Measurements from ENCODE around the gene SOX5.

The SOX5 gene

DNA sequence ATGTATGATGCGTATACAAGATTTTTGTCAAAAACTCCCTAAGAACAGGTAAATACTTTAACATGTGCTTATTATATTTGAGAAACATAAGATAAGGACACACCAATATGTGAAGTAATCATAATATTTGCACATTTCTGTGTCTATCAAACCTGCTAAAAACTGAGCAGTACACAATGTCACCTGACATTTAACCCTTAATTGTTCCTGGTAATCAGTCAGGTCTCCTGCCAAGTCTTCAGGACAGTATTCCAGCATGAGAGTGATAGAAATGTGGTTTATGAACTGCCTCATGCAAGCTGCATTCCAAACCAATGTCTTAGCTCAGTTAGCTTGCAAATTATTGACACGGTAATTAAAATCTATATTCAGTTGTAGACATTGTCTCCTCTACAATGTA is 4.2 kb downstream of the SOX5 start:
- H3K4me1 ChIP-seq (ENCODE audit: insufficient read depth, low read length) = peaks cover 15% of the 10 kb centered on the region
- no peaks in the 10 kb centered on the region for H3K36me3 ChIP-seq (ENCODE audit: insufficient read depth, low read length)
- no peak overlapping the region for H3K9ac ChIP-seq (ENCODE audit: low read depth, low read length)
- peaks cover 18% of the 10 kb centered on the region for H3K27me3 ChIP-seq (ENCODE audit: insufficient read depth, low read length)
- H3K4me3 ChIP-seq (ENCODE audit: low read length) = no peak overlapping the region
- H3K27ac ChIP-seq (ENCODE audit: low read depth, low read length) = no peak overlapping the region
- no CpG with 5 or more reads among the region's 2 CpGs for WGBS
- H3K9me3 ChIP-seq (ENCODE audit: insufficient read depth, low read depth, low read length) = no peaks in the 10 kb centered on the region

DNA sequence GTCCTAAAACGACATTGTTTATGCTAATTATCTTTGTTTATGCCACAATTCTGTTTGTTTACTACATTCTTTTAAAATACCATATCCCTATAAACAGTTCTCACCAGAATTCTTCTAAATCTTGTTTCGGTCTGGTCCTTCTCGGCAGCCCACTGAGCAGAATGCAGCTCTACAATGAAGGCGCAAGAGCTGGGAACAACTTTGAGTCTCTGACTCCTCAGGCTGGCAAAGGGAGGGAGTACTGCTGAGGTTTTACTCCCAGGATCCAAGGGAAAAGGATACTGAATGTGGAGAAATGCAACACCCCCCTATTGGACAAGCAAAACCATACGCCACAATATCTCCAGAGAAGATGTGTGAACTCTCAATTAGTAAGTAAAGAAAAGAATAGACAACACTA is 5.4 kb downstream of the SOX5 start:
- no peak overlapping the region for H3K27ac ChIP-seq (ENCODE audit: low read depth, low read length)
- WGBS = 56% methylated on average over 4 of the region's 5 CpGs

DNA sequence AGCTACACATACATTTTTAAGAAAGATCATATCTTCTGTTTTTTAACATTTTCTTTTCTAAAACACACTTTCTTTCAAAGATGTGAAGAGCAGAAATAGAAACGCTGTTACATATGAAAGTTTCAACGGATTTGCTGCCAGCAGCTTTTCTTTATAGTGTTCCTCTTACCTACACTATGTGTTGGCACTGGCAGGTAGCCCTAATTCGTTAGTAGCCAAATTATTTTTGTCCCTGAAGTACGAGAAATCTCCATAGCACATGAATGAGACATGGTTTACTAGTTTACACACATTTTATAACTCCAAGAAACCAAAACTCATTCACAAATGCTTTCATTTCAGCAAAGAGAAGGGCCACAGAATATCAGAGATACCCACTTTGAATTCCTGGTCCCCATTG is 6.6 kb downstream of the SOX5 start:
- Histone ChIP-seq H3K27ac (ENCODE audit: low read depth, low read length) (no peak overlapping the region), H3K36me3 (ENCODE audit: insufficient read depth, low read length) (no peaks in the 10 kb centered on the region)
- WGBS = 92% methylated on average over 4 of the region's 4 CpGs

More for the DNA sequence above, 5.4 kb downstream of the SOX5 start:
- Histone ChIP-seq H3K9ac (ENCODE audit: low read depth, low read length) (no peak overlapping the region), H3K36me3 (ENCODE audit: insufficient read depth, low read length) (no peaks in the 10 kb centered on the region), H3K9me3 (ENCODE audit: insufficient read depth, low read depth, low read length) (no peaks in the 10 kb centered on the region), H3K27me3 (ENCODE audit: insufficient read depth, low read length) (peaks cover 9% of the 10 kb centered on the region), H3K4me3 (ENCODE audit: low read length) (no peak overlapping the region), H3K4me1 (ENCODE audit: insufficient read depth, low read length) (peaks cover 12% of the 10 kb centered on the region)

DNA sequence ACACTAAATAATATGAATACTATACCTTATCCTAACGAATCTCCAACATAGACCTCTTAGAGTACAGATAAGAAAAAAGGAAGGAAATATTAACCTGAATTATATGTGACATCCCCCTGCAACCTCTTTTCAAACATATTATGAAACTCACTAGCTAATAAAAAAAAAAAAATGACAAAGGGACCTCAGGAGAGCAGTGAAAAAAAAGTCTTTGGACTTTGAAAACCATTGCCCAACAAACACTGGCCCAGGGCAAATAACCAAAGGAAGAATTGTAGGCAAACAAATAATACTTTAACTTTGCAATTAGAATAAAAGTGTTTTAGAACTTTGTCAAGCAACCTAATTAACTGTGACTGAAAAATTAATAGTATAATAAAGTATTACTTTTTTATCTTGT is 7.7 kb downstream of the SOX5 start:
- no CpG with 5 or more reads among the region's 1 CpG for WGBS
- H3K27ac ChIP-seq (ENCODE audit: low read depth, low read length) = no peak overlapping the region

More for the DNA sequence above, 6.6 kb downstream of the SOX5 start:
- Histone ChIP-seq H3K9ac (ENCODE audit: low read depth, low read length) (no peak overlapping the region), H3K9me3 (ENCODE audit: insufficient read depth, low read depth, low read length) (no peaks in the 10 kb centered on the region), H3K4me1 (ENCODE audit: insufficient read depth, low read length) (peaks cover 8% of the 10 kb centered on the region; the same call in 1 of the 2 replicates), H3K4me3 (ENCODE audit: low read length) (no peak overlapping the region), H3K27me3 (ENCODE audit: insufficient read depth, low read length) (no peaks in the 10 kb centered on the region)

DNA sequence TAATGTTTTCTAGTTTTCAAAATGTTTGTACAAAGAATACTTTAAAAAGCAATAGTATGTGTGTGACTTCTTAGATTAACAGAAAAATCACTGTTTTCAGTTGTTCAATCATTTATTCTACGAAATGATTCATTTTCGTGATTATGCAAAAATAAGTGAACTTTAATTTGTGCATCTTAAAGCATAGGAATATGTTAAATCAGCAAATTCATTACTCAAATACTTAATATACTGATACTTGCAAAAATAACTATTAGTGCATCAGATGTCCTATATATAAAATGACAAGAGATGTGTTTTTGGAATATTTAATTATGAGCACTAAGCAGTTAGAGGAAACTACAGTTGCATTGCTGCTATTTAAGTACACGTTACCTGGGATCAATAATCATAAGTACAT is 11.0 kb downstream of the SOX5 start:
- H3K9me3 ChIP-seq (ENCODE audit: insufficient read depth, low read depth, low read length) = no peaks in the 10 kb centered on the region
- no CpG with 5 or more reads among the region's 3 CpGs for WGBS
- H3K4me3 ChIP-seq (ENCODE audit: low read length) = no peak overlapping the region
- H3K27ac ChIP-seq (ENCODE audit: low read depth, low read length) = no peak overlapping the region
- H3K36me3 ChIP-seq (ENCODE audit: insufficient read depth, low read length) = no peaks in the 10 kb centered on the region
- H3K9ac ChIP-seq (ENCODE audit: low read depth, low read length) = no peak overlapping the region
- peaks cover 6% of the 10 kb centered on the region; the same call in 1 of the 2 replicates for H3K4me1 ChIP-seq (ENCODE audit: insufficient read depth, low read length)
- no peaks in the 10 kb centered on the region for H3K27me3 ChIP-seq (ENCODE audit: insufficient read depth, low read length)

More for the DNA sequence above, 7.7 kb downstream of the SOX5 start:
- Histone ChIP-seq H3K9me3 (ENCODE audit: insufficient read depth, low read depth, low read length) (no peaks in the 10 kb centered on the region), H3K4me1 (ENCODE audit: insufficient read depth, low read length) (peaks cover 8% of the 10 kb centered on the region; the same call in 1 of the 2 replicates), H3K9ac (ENCODE audit: low read depth, low read length) (no peak overlapping the region), H3K27me3 (ENCODE audit: insufficient read depth, low read length) (no peaks in the 10 kb centered on the region), H3K36me3 (ENCODE audit: insufficient read depth, low read length) (no peaks in the 10 kb centered on the region), H3K4me3 (ENCODE audit: low read length) (no peak overlapping the region)

DNA sequence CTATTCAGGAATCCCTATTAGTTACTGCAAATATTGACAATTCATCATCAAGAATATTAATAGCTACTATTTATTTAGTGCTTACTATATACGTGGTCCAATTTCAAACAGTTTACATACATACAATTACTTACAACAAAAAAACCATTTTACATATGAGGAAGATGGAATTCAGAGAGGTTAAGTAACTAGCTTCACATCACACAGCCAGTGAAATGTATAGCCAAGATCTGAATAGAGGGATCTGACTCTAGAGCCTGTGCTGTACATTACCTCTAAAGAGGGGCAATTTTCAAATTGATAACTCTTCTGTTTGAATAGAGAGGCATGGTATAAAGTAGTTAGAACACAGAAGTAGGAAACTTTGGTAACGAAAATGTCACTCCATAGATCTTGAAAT is 18.3 kb downstream of the SOX5 start:
- Histone ChIP-seq H3K4me1 (ENCODE audit: insufficient read depth, low read length) (0 out of 2 replicates have a peak, but pooled peaks cover 4% of the 10 kb centered on the region), H3K9ac (ENCODE audit: low read depth, low read length) (no peak overlapping the region), H3K27me3 (ENCODE audit: insufficient read depth, low read length) (no peaks in the 10 kb centered on the region), H3K36me3 (ENCODE audit: insufficient read depth, low read length) (no peaks in the 10 kb centered on the region), H3K9me3 (ENCODE audit: insufficient read depth, low read depth, low read length) (no peaks in the 10 kb centered on the region), H3K27ac (ENCODE audit: low read depth, low read length) (no peak overlapping the region), H3K4me3 (ENCODE audit: low read length) (no peak overlapping the region)
- WGBS = no CpG with 5 or more reads among the region's 2 CpGs

DNA sequence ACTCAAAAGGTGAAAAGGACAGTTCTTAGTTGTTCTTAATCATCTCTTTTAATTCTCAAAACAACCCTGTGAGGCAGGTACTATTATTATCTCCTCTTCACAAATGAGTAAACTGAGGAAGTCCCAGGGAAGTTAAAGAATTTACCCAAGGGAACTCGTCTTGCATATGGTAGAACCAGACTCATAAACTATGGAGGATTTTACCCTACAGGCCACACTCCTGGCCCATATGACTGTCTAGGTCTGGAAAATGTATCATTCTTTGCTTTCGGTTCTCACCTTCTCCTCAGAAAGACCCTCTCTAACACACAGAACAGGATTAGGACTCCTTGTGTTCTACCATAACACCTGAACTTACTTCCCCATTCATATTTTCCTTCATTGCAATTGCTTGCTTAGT is 18.9 kb downstream of the SOX5 start:
- WGBS = 89% methylated on average over 2 of the region's 2 CpGs
- Histone ChIP-seq H3K36me3 (ENCODE audit: insufficient read depth, low read length) (no peaks in the 10 kb centered on the region), H3K9me3 (ENCODE audit: insufficient read depth, low read depth, low read length) (no peaks in the 10 kb centered on the region), H3K4me1 (ENCODE audit: insufficient read depth, low read length) (0 out of 2 replicates have a peak, but pooled peaks cover 4% of the 10 kb centered on the region), H3K4me3 (ENCODE audit: low read length) (no peak overlapping the region), H3K27ac (ENCODE audit: low read depth, low read length) (no peak overlapping the region), H3K27me3 (ENCODE audit: insufficient read depth, low read length) (no peaks in the 10 kb centered on the region), H3K9ac (ENCODE audit: low read depth, low read length) (no peak overlapping the region)

DNA sequence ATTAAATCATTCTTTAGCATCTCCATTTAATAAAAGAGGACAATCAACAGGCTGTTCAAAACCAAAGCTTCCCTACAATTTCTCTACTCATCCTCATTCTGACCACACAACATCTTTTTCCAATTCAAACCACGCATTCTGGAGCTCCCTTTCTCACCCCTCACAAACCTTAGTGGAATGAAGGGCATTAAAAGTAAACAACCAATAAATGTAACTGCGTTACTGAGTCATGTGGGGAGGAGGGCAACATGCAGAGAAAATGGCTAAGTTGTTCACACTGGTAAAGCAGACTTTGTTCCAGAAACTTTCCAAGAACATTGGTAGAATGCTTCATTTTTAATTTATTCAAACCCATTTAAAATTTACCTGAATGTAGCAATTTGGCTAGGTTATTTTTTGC is 19.6 kb downstream of the SOX5 start:
- no peaks in the 10 kb centered on the region for H3K9me3 ChIP-seq (ENCODE audit: insufficient read depth, low read depth, low read length)
- H3K27me3 ChIP-seq (ENCODE audit: insufficient read depth, low read length) = no peaks in the 10 kb centered on the region
- H3K36me3 ChIP-seq (ENCODE audit: insufficient read depth, low read length) = no peaks in the 10 kb centered on the region
- H3K4me1 ChIP-seq (ENCODE audit: insufficient read depth, low read length) = 0 out of 2 replicates have a peak, but pooled peaks cover 4% of the 10 kb centered on the region
- H3K4me3 ChIP-seq (ENCODE audit: low read length) = no peak overlapping the region
- no peak overlapping the region for H3K27ac ChIP-seq (ENCODE audit: low read depth, low read length)
- 82% methylated on average over 2 of the region's 2 CpGs for WGBS
- H3K9ac ChIP-seq (ENCODE audit: low read depth, low read length) = no peak overlapping the region

DNA sequence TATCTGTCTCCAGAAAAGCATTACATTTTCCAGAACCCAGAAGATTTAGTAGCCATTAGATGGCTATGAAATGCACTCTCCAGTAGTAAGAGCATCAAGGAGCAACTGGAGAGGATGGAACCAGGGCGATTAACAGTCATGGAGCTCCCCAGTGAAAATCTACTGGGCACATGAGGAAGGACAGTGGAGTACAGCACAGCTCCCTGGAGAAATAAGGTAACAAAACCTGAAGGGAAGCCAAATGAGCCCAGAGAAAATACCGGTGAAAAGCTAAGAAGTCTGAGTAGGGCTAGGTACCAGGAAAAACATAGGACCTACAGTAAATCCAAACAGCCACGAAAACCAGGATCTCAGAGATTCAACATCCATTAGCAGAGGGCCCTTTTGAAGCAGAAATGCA is 21.6 kb downstream of the SOX5 start:
- no peak overlapping the region for H3K9ac ChIP-seq (ENCODE audit: low read depth, low read length)
- no peak overlapping the region for H3K4me3 ChIP-seq (ENCODE audit: low read length)
- no peaks in the 10 kb centered on the region for H3K9me3 ChIP-seq (ENCODE audit: insufficient read depth, low read depth, low read length)
- WGBS = 85% methylated on average over 3 of the region's 3 CpGs
- H3K36me3 ChIP-seq (ENCODE audit: insufficient read depth, low read length) = no peaks in the 10 kb centered on the region
- H3K4me1 ChIP-seq (ENCODE audit: insufficient read depth, low read length) = no peaks in the 10 kb centered on the region
- no peaks in the 10 kb centered on the region for H3K27me3 ChIP-seq (ENCODE audit: insufficient read depth, low read length)
- H3K27ac ChIP-seq (ENCODE audit: low read depth, low read length) = no peak overlapping the region

DNA sequence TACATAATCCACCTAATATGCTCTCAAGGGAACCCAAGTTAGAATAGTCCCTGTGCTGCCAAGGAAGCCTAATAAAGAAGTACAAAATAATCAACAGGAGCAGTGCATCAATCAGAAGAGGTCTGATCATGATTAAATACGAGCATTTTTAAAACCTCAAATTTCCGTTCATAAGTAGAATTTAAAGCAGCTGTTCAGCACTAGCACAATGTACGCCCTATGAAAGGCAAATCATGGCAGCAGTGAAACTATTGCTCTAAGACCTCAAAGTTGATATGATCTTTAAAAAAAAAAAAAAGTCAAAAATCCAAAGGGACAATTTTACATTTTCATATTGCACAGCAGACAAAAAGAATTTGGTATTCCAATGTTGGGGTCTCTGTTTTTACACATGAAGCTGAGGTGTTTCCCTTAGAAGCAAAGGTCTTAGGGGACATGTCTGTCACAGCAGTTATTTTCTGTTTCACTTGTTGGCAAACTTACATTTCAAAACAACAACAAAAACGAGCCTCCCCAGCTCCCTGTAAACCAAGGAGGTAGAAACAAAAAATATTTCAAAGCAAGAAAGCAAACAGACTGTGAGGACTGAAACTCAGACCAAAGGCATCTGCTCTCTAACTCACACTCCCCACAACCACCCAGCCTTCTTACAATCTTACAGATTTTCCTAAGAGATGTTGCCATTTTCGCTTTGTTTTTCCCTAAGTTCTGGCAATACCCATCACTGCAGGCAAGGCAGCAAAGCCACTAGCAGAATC is 28.2 kb downstream of the SOX5 start:
- Histone ChIP-seq H3K9me3 (ENCODE audit: insufficient read depth, low read depth, low read length) (no peaks in the 10 kb centered on the region), H3K9ac (ENCODE audit: low read depth, low read length) (no peak overlapping the region), H3K36me3 (ENCODE audit: insufficient read depth, low read length) (no peaks in the 10 kb centered on the region), H3K4me1 (ENCODE audit: insufficient read depth, low read length) (peaks cover 5% of the 10 kb centered on the region; the same call in 1 of the 2 replicates), H3K27ac (ENCODE audit: low read depth, low read length) (no peak overlapping the region), H3K27me3 (ENCODE audit: insufficient read depth, low read length) (no peaks in the 10 kb centered on the region), H3K4me3 (ENCODE audit: low read length) (no peak overlapping the region)
- WGBS = 87% methylated on average over 5 of the region's 5 CpGs

DNA sequence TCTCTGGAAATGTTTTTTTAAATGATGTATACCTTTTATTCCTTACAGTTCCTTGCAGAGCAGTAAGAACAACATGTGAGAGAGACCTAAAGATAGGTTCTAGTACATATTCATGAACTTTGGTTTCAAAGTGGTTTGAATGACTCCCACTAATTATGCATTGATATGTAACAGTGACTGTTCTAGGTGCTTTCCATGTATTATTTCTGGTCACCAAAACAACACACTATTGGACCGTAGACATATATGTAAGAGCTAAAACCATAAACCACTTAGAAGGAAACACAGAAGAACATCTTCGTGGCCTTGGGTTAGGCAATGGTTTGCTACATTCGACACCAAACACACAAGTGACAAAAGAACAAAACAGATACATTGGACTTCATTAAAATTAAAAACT is 37.9 kb downstream of the SOX5 start:
- Histone ChIP-seq H3K27me3 (ENCODE audit: insufficient read depth, low read length) (no peaks in the 10 kb centered on the region), H3K9ac (ENCODE audit: low read depth, low read length) (no peak overlapping the region), H3K27ac (ENCODE audit: low read depth, low read length) (no peak overlapping the region), H3K4me1 (ENCODE audit: insufficient read depth, low read length) (peaks cover 11% of the 10 kb centered on the region), H3K4me3 (ENCODE audit: low read length) (no peak overlapping the region), H3K36me3 (ENCODE audit: insufficient read depth, low read length) (no peaks in the 10 kb centered on the region), H3K9me3 (ENCODE audit: insufficient read depth, low read depth, low read length) (no peaks in the 10 kb centered on the region)
- 94% methylated on average over 3 of the region's 3 CpGs for WGBS
